ENCODE measurements around the gene SLC25A47. TPM values are rescaled to one million over a fixed set of nuclear protein-coding genes. Genes with fewer than 3 reads are reported as not detected.

The SLC25A47 gene
- total and polyA plus RNA-seq, 2 of the 4 experiments (the other 2 are of a cell fraction), result not detected

GRCh38 chr14:100350986-100351385 lies 27.8 kb downstream of the SLC25A47 start:
- Histone ChIP-seq H2BK120ac (ENCODE audit: low read depth, low read length) (no peak overlapping the region), H2AK9ac (replicated peaks; ENCODE audit: low read depth, low read length, poor library complexity) (no peak overlapping the region), H2BK5ac (ENCODE audit: low read depth, low read length, poor library complexity, severe bottlenecking) (no peak overlapping the region), H3K23ac (ENCODE audit: low read depth, low read length) (no peak overlapping the region), H3K14ac (replicated peaks; ENCODE audit: low read depth, low read length) (no peak overlapping the region), H3K27me3 (ENCODE audit: control insufficient read depth, insufficient read depth, low read length) (no peaks in the 10 kb centered on the region), H3K4ac (ENCODE audit: low read depth, low read length) (no peak overlapping the region), H4K8ac (ENCODE audit: low read depth in 2 of 2, low read length in 2 of 2) (no peak overlapping the region), H3K4me2 (ENCODE audit: low read depth, low read length) (no peak overlapping the region), H3K9ac (ENCODE audit: low read depth, low read length) (no peak overlapping the region), H4K20me1 (ENCODE audit: insufficient read depth, low read length) (peaks cover 6% of the 10 kb centered on the region), H3K27ac (ENCODE audit: insufficient read depth, low read length) (no peak overlapping the region), H2AFZ (replicated peaks; ENCODE audit: low read length, poor library complexity) (no peak overlapping the region), H3K4me1 (ENCODE audit: control insufficient read depth, insufficient read depth, low read length) (no peaks in the 10 kb centered on the region; the same call in 1 of the 2 replicates), H3K9me1 (ENCODE audit: insufficient read depth, low read length) (peaks cover 17% of the 10 kb centered on the region; the same call in 1 of the 2 replicates), H2BK15ac (ENCODE audit: low read depth, low read length) (no peak overlapping the region), H2BK20ac (ENCODE audit: low read depth, low read length) (no peak overlapping the region), H3K36me3 (ENCODE audit: control insufficient read depth, insufficient read depth, low read length) (peaks cover 75% of the 10 kb centered on the region), H4K5ac (ENCODE audit: low read depth, low read length) (no peak overlapping the region), H3K9me3 (ENCODE audit: control insufficient read depth, insufficient read depth, low read length) (no peaks in the 10 kb centered on the region), H3K79me1 (ENCODE audit: low read depth in 1 of 2, low read length in 2 of 2) (peaks cover 10 to 57% of the 10 kb centered on the region in 2 experiments), H2AK5ac (ENCODE audit: low read depth, low read length) (no peak overlapping the region), H3K56ac (ENCODE audit: extremely low read depth, insufficient read depth, low read length) (no peak overlapping the region), H3K18ac (ENCODE audit: low read depth, low read length) (no peak overlapping the region), H3K4me3 (ENCODE audit: insufficient read depth, low read depth, low read length) (no peak overlapping the region), H4K91ac (ENCODE audit: insufficient read depth, low read depth, low read length) (no peak overlapping the region)
- POLR2A ChIA-PET (ENCODE audit: unreplicated experiment), result no interaction called here
- in situ Hi-C loops (cut with MboI; ENCODE audit: low sequenced_read_pairs) (no loop called here), dilution Hi-C loops (cut with HindIII; ENCODE audit: low sequenced_read_pairs, unreplicated experiment) (no loop called here), intact Hi-C loops (cut with micrococcal nuclease) (no loop called here)
- 90% methylated on average over 2 of the region's 5 CpGs; no CpG with 5 or more reads in 1 of the 2 experiments for WGBS, 2 experiments (ENCODE audit: extremely low coverage in 2 of 2, insufficient read length in 1 of 2)
- CTCF ChIA-PET, result no interaction called here
- ATAC-seq (ENCODE audit: low read depth), result no peak
- no peak for DNase-seq
- no peak for TF ChIP-seq MAZ (IDR thresholded peaks at IDR 0.05; ENCODE audit: borderline replicate concordance, low read depth, low read length)
- BruUV-seq (replicated peaks), result no TSS peak
